ENCODE measurements around the gene VPS39. TPM values are rescaled to one million over a fixed set of nuclear protein-coding genes. Genes with fewer than 3 reads are reported as not detected.

The VPS39 gene
- total and polyA plus RNA-seq, 2 of the 8 experiments (the other 6 are each of a cell fraction or from before 2014, with no cell fraction given), result 34.4 to 36.6 TPM

DNA sequence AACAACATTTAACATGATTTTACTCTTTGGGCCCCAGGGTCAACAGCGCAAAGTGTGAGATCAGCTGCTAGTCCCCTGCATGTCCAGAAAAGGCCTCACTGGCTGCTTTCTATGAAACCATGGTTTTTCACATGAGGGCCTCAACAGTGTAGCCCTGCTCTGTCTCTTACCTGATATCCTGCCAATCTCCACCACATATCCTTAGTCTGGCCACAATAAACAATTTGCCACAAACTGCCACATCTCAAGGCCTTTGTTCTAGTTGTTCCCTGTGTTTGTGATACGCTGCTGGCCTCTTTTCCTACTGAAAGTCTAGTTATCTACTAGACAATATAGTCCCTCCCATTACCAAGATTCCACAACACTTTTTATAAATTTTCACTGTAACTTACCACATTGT is 17.7 kb downstream of the VPS39 start (continued):
- no peak for TF ChIP-seq CHD7 (IDR thresholded peaks at IDR 0.05; ENCODE audit: insufficient replicate concordance, low read length)
- no peak for TF ChIP-seq SUZ12 (IDR thresholded peaks at IDR 0.05; ENCODE audit: low read length)
- no peak for TF ChIP-seq SP4 (IDR thresholded peaks at IDR 0.05; ENCODE audit: low read length)
- no peak for TF ChIP-seq CREB1 (IDR thresholded peaks at IDR 0.05)
- TF ChIP-seq NANOG (IDR thresholded peaks at IDR 0.05; ENCODE audit: insufficient read depth, low read depth, low read length, poor library complexity, severe bottlenecking), result no peak
- TF ChIP-seq KDM1A (IDR thresholded peaks at IDR 0.05; ENCODE audit: borderline replicate concordance, low read length), result no peak
